GM23338 (cell line): ENCODE data around the gene PHACTR1. TPM values are rescaled to one million over a fixed set of nuclear protein-coding genes. Genes with fewer than 3 reads are reported as not detected.

Experiments
- ATAC-seq: fragments of 200-7000 bp; cut with Tn5 transposase; 3 replicates; pipeline ENCODE4 v1.9.1; 2020
- DNase-seq: peaks from one replicate; pipeline ENCODE4 v3.0.0-alpha.2; 2015; ENCODE audit warnings: low spot score
- H2AFZ ChIP-seq: fragments of 200-600 bp; sonication (generic); 2 replicates; pipeline ENCODE4 v1.8.0; 2016; ENCODE audit warnings: antibody characterized with exemption, mild to moderate bottlenecking, moderate library complexity
- H3F3A ChIP-seq: fragments of 200-600 bp; sonication (generic); replicated peaks from 2 replicates; pipeline ENCODE4 v1.8.0; 2017; ENCODE audit warnings: antibody characterized with exemption, mixed run types, low read depth
- H3K27ac ChIP-seq: fragments of 200-600 bp; sonication (generic); 2 replicates; pipeline ENCODE4 v1.6.1; 2016; ENCODE audit warnings: low read depth
- H3K27me3 ChIP-seq: fragments of 200-600 bp; sonication (generic); 2 replicates; pipeline ENCODE4 v1.8.0; 2016; ENCODE audit warnings: mild to moderate bottlenecking, mixed run types, moderate library complexity; ENCODE audit not compliant: insufficient read depth
- H3K36me3 ChIP-seq: fragments of 200-600 bp; sonication (generic); 2 replicates; pipeline ENCODE4 v1.8.0; 2016; ENCODE audit warnings: mild to moderate bottlenecking; ENCODE audit not compliant: insufficient read depth
- H3K4me1 ChIP-seq: fragments of 200-600 bp; sonication (generic); 2 replicates; pipeline ENCODE4 v1.8.0; 2016; ENCODE audit warnings: mild to moderate bottlenecking, moderate library complexity; ENCODE audit not compliant: insufficient read depth
- H3K4me2 ChIP-seq: fragments of 200-600 bp; sonication (generic); 2 replicates; pipeline ENCODE4 v1.7.1; 2017; ENCODE audit warnings: mixed run types
- H3K4me3 ChIP-seq: fragments of 200-600 bp; sonication (generic); 2 replicates; pipeline ENCODE4 v1.6.1; 2016; ENCODE audit warnings: mixed run types
- H3K79me2 ChIP-seq: fragments of 200-600 bp; sonication (generic); replicated peaks from 2 replicates; pipeline ENCODE4 v1.8.0; 2017; ENCODE audit warnings: mild to moderate bottlenecking; ENCODE audit not compliant: insufficient read depth
- H3K9me2 ChIP-seq: fragments of 200-600 bp; sonication (generic); 2 replicates; pipeline ENCODE4 v1.8.0; 2017; ENCODE audit not compliant: insufficient read depth
- H4K20me1 ChIP-seq: fragments of 200-600 bp; sonication (generic); replicated peaks from 2 replicates; pipeline ENCODE4 v1.8.0; 2017; ENCODE audit warnings: mild to moderate bottlenecking; ENCODE audit not compliant: insufficient read depth
- H3K27ac Mint-ChIP-seq: 2 replicates; pipeline ENCODE4 v1.8.0; 2020; ENCODE audit warnings: inconsistent platforms, mild to moderate bottlenecking, moderate library complexity, mixed read lengths
- H3K27me3 Mint-ChIP-seq: 3 replicates; pipeline ENCODE4 v1.8.0; 2022; ENCODE audit warnings: low read depth, mild to moderate bottlenecking, moderate library complexity, mixed read lengths, inconsistent platforms; ENCODE audit not compliant: insufficient read depth, poor library complexity
- H3K36me3 Mint-ChIP-seq: 3 replicates; pipeline ENCODE4 v1.8.0; 2021; ENCODE audit warnings: low read depth, mild to moderate bottlenecking, inconsistent platforms, moderate library complexity, mixed read lengths
- H3K4me1 Mint-ChIP-seq: 3 replicates; pipeline ENCODE4 v1.8.0; 2020; ENCODE audit warnings: mild to moderate bottlenecking, inconsistent platforms, mixed read lengths
- H3K4me3 Mint-ChIP-seq: 3 replicates; pipeline ENCODE4 v1.8.0; 2021; ENCODE audit warnings: moderate library complexity, mild to moderate bottlenecking, inconsistent platforms, mixed read lengths
- H3K9me3 Mint-ChIP-seq: 3 replicates; pipeline ENCODE4 v1.8.0; 2020; ENCODE audit warnings: moderate library complexity, mild to moderate bottlenecking, inconsistent platforms, mixed read lengths
- CREB1 ChIP-seq: fragments of 250-450 bp; sonication (Bioruptor Pico); IDR thresholded peaks from 2 replicates; pipeline ENCODE4 v1.5.0; 2020; ENCODE audit warnings: low read depth, mild to moderate bottlenecking, moderate library complexity
- EZH2 ChIP-seq: fragments of 200-600 bp; sonication (generic); IDR thresholded peaks from one replicate; pipeline ENCODE4 v1.8.0; 2017; ENCODE audit warnings: antibody characterized with exemption, mild to moderate bottlenecking, low read depth; ENCODE audit not compliant: unreplicated experiment
- EZH2phosphoT487 ChIP-seq: fragments of 200-600 bp; sonication (generic); IDR thresholded peaks from one replicate; pipeline ENCODE4 v1.8.1; 2018; ENCODE audit warnings: antibody characterized with exemption; ENCODE audit not compliant: unreplicated experiment
- JUNB ChIP-seq: IDR thresholded peaks from one replicate; pipeline ENCODE4 v1.6.1; 2016; ENCODE audit warnings: antibody characterized with exemption; ENCODE audit not compliant: unreplicated experiment
- NANOG ChIP-seq: IDR thresholded peaks from 2 replicates; pipeline ENCODE4 v1.6.1; 2016; ENCODE audit warnings: antibody characterized with exemption, borderline replicate concordance
- POLR2AphosphoS5 ChIP-seq: IDR thresholded peaks from 2 replicates; pipeline ENCODE4 v1.6.1; 2016; ENCODE audit warnings: antibody characterized with exemption, low read depth
- REST ChIP-seq: IDR thresholded peaks from one replicate; pipeline ENCODE4 v1.6.1; 2018; ENCODE audit warnings: antibody characterized with exemption; ENCODE audit not compliant: unreplicated experiment
- STAT1 ChIP-seq: IDR thresholded peaks from one replicate; pipeline ENCODE4 v1.6.1; 2016; ENCODE audit warnings: antibody characterized with exemption; ENCODE audit not compliant: unreplicated experiment
- ZNF114 ChIP-seq: fragments of 250-450 bp; sonication (Bioruptor Pico); IDR thresholded peaks from 2 replicates; pipeline ENCODE4 v1.5.0; 2020; ENCODE audit warnings: mild to moderate bottlenecking, moderate library complexity
- ZNF331 ChIP-seq: fragments of 250-450 bp; sonication (Bioruptor Pico); IDR thresholded peaks from 2 replicates; pipeline ENCODE4 v1.5.0; 2020; ENCODE audit warnings: low read depth, mild to moderate bottlenecking, moderate library complexity
- ZNF462 ChIP-seq: fragments of 250-450 bp; sonication (Bioruptor Pico); IDR thresholded peaks from 2 replicates; pipeline ENCODE4 v1.5.0; 2020; ENCODE audit warnings: mild to moderate bottlenecking, moderate library complexity
- polyA plus RNA-seq: library from polyadenylated mRNA; unstranded; fragments of >200 nt; fragmentation: Nextera tagmentation; extraction: Ambion mirVana; gene quantifications from 2 replicates; pipeline ENCODE4 v1.2.1, GENCODE V29; 2016
- total RNA-seq: library from RNA; depleted of rRNA; stranded (reverse); fragments of >200 nt; shearing (Covaris generic); gene quantifications from 2 replicates; pipeline ENCODE4 v1.2.3, GENCODE V29; 2014
- TF ChIP-seq, protein P1 (sequence below), 2 experiments: fragments of 200-600 bp in 1 of 2; sonication (generic) in 1 of 2; conservative IDR thresholded peaks; 2 replicates each; pipeline versions ENCODE4 v1.5.1 to v1.6.1; 2016 to 2017; ENCODE audit warnings: antibody characterized with exemption in 2 of 2, low read depth in 2 of 2, mild to moderate bottlenecking in 2 of 2, moderate library complexity in 1 of 2
- TF ChIP-seq, protein P2 (sequence below): IDR thresholded peaks from 2 replicates; pipeline ENCODE4 v1.6.1; 2016; ENCODE audit warnings: antibody characterized with exemption

PHACTR1 gene
- total and polyA plus RNA-seq, 2 experiments from 2014 or later: 5.9 to 19.3 TPM

- H3K4me3 ChIP-seq: no peak overlapping the region
- TF ChIP-seq EZH2phosphoT487 (no peak), EZH2 (no peak), STAT1 (no peak), CREB1 (CRISPR knock-in tag) (no peak), JUNB (no peak), POLR2AphosphoS5 (no peak), REST (no peak), ZNF462 (CRISPR knock-in tag) (no peak), ZNF114 (CRISPR knock-in tag) (no peak), NANOG (no peak), ZNF331 (CRISPR knock-in tag) (no peak)
- TF ChIP-seq, protein P1, sequence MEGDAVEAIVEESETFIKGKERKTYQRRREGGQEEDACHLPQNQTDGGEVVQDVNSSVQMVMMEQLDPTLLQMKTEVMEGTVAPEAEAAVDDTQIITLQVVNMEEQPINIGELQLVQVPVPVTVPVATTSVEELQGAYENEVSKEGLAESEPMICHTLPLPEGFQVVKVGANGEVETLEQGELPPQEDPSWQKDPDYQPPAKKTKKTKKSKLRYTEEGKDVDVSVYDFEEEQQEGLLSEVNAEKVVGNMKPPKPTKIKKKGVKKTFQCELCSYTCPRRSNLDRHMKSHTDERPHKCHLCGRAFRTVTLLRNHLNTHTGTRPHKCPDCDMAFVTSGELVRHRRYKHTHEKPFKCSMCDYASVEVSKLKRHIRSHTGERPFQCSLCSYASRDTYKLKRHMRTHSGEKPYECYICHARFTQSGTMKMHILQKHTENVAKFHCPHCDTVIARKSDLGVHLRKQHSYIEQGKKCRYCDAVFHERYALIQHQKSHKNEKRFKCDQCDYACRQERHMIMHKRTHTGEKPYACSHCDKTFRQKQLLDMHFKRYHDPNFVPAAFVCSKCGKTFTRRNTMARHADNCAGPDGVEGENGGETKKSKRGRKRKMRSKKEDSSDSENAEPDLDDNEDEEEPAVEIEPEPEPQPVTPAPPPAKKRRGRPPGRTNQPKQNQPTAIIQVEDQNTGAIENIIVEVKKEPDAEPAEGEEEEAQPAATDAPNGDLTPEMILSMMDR (conservative IDR thresholded peaks at IDR 0.05; ENCODE audit: low read depth in 2 of 2): no peak
- TF ChIP-seq, protein P2, sequence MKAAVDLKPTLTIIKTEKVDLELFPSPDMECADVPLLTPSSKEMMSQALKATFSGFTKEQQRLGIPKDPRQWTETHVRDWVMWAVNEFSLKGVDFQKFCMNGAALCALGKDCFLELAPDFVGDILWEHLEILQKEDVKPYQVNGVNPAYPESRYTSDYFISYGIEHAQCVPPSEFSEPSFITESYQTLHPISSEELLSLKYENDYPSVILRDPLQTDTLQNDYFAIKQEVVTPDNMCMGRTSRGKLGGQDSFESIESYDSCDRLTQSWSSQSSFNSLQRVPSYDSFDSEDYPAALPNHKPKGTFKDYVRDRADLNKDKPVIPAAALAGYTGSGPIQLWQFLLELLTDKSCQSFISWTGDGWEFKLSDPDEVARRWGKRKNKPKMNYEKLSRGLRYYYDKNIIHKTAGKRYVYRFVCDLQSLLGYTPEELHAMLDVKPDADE: no peak
- no peak overlapping the region for H3K4me2 ChIP-seq
- H3K79me2 ChIP-seq: no peaks in the 10 kb centered on the region; the same call in 1 of the 2 replicates
- H3K9me3 Mint-ChIP-seq: no peaks in the 10 kb centered on the region
- no peaks in the 10 kb centered on the region for H3K4me1 ChIP-seq
- peaks cover 57% of the 10 kb centered on the region for H3K36me3 Mint-ChIP-seq
- no peaks in the 10 kb centered on the region for H3K4me1 Mint-ChIP-seq
- peaks cover 4% of the 10 kb centered on the region for H3K27me3 Mint-ChIP-seq
- ATAC-seq: no peak
- H3K27me3 ChIP-seq: no peaks in the 10 kb centered on the region
- H3K9me2 ChIP-seq: no peaks in the 10 kb centered on the region
- peaks cover 5% of the 10 kb centered on the region; the same call in 1 of the 2 replicates for H4K20me1 ChIP-seq
- H3K4me3 Mint-ChIP-seq: no peak overlapping the region
- H3K27ac Mint-ChIP-seq: no peak overlapping the region
- H3F3A ChIP-seq: no peaks in the 10 kb centered on the region
- H2AFZ ChIP-seq: no peak overlapping the region
- no peak overlapping the region for H3K27ac ChIP-seq
- no peak for DNase-seq
- H3K36me3 ChIP-seq: peaks cover 34% of the 10 kb centered on the region
Observed at GRCh38 chr6:13305288-13305687, 588.7 kb downstream of the PHACTR1 start.
